IMR-90 (cell line): ENCODE results near the gene TNRC6C. TPM values are rescaled to one million over a fixed set of nuclear protein-coding genes. Genes with fewer than 3 reads are reported as not detected.
"Not testable (repeated sequence)": the region's sequence is repeated elsewhere in the genome, so short reads cannot be mapped to it uniquely, and the experiment has no call there.

Source experiments
- ATAC-seq: fragments of 200-7000 bp; cut with Tn5 transposase; 2 replicates; pipeline ENCODE4 v1.9.1; 2020; ENCODE audit warnings: low read depth, mild to moderate bottlenecking, moderate library complexity
- BruUV-seq: library from RNA; stranded (reverse); fragments of 400-500 nt; replicated peaks from 2 replicates; lab custom pipeline; 2021; lab: Mats Ljungman, UMichigan
- CTCF ChIA-PET: fragments of 300-600 bp; formaldehyde crosslinking; extraction: SDS; loops from one replicate; lab custom pipeline; 2021; ENCODE audit warnings: antibody characterized with exemption; lab: Yijun Ruan, JAX
- POLR2A ChIA-PET: fragments of 300-600 bp; sonication (Branson Sonifier 250); formaldehyde crosslinking; loops from one replicate; lab custom pipeline; 2022; ENCODE audit warnings: antibody characterized with exemption; ENCODE audit not compliant: unreplicated experiment; lab: Charles Lee
- DNase-seq: peaks from one replicate; pipeline ENCODE4 v3.0.0; 2013
- H2AFZ ChIP-seq: replicated peaks from 2 replicates; pipeline ENCODE3; 2013; ENCODE audit warnings: low read length, mild to moderate bottlenecking; ENCODE audit not compliant: poor library complexity
- H2AK5ac ChIP-seq: 2 replicates; pipeline ENCODE4 v1.6.1; 2013; ENCODE audit warnings: low read depth, low read length, inconsistent platforms
- H2AK9ac ChIP-seq: replicated peaks from 2 replicates; pipeline ENCODE3; 2013; ENCODE audit warnings: mild to moderate bottlenecking, low read depth, low read length, moderate library complexity; ENCODE audit not compliant: poor library complexity
- H2BK120ac ChIP-seq: 2 replicates; pipeline ENCODE4 v1.6.1; 2013; ENCODE audit warnings: low read depth, low read length, inconsistent platforms
- H2BK15ac ChIP-seq: 3 replicates; pipeline ENCODE4 v1.6.1; 2013; ENCODE audit warnings: low read depth, low read length, inconsistent platforms
- H2BK20ac ChIP-seq: 2 replicates; pipeline ENCODE4 v1.6.1; 2013; ENCODE audit warnings: low read depth, mild to moderate bottlenecking, inconsistent platforms, low read length, moderate library complexity
- H2BK5ac ChIP-seq: 2 replicates; pipeline ENCODE4 v1.6.1; 2013; ENCODE audit warnings: mild to moderate bottlenecking, low read depth, low read length, inconsistent platforms; ENCODE audit not compliant: poor library complexity, severe bottlenecking
- H3K14ac ChIP-seq: replicated peaks from 2 replicates; pipeline ENCODE4 v1.6.1; 2013; ENCODE audit warnings: low read depth, low read length, inconsistent platforms
- H3K18ac ChIP-seq: 2 replicates; pipeline ENCODE4 v1.6.1; 2013; ENCODE audit warnings: low read depth, low read length, control low read depth
- H3K23ac ChIP-seq: 2 replicates; pipeline ENCODE4 v1.6.1; 2013; ENCODE audit warnings: low read depth, low read length, inconsistent platforms
- H3K27ac ChIP-seq: 2 replicates; pipeline ENCODE4 v1.5.1; 2013; ENCODE audit warnings: mild to moderate bottlenecking, control low read depth, low read length; ENCODE audit not compliant: insufficient read depth
- H3K27me3 ChIP-seq: 2 replicates; pipeline ENCODE4 v1.6.1; 2013; ENCODE audit warnings: low read length; ENCODE audit not compliant: control insufficient read depth, insufficient read depth
- H3K36me3 ChIP-seq: 2 replicates; pipeline ENCODE4 v1.6.1; 2013; ENCODE audit warnings: low read length, mixed read lengths; ENCODE audit not compliant: control insufficient read depth, insufficient read depth
- H3K4ac ChIP-seq: 2 replicates; pipeline ENCODE4 v1.6.1; 2013; ENCODE audit warnings: low read depth, low read length, inconsistent platforms
- H3K4me1 ChIP-seq: 2 replicates; pipeline ENCODE4 v1.6.1; 2013; ENCODE audit warnings: low read length, mixed read lengths; ENCODE audit not compliant: control insufficient read depth, insufficient read depth
- H3K4me2 ChIP-seq: 2 replicates; pipeline ENCODE4 v1.6.1; 2013; ENCODE audit warnings: low read depth, mild to moderate bottlenecking, control low read depth, low read length, moderate library complexity
- H3K4me3 ChIP-seq: 2 replicates; pipeline ENCODE4 v1.5.1; 2013; ENCODE audit warnings: low read depth, mild to moderate bottlenecking, control low read depth, low read length, moderate library complexity; ENCODE audit not compliant: insufficient read depth
- H3K56ac ChIP-seq: 2 replicates; pipeline ENCODE4 v1.6.1; 2013; ENCODE audit warnings: low read length, inconsistent platforms; ENCODE audit not compliant: insufficient read depth; ENCODE audit errors: extremely low read depth
- H3K79me1 ChIP-seq, 2 experiments: 2 replicates each; pipeline ENCODE4 v1.6.1; 2013; ENCODE audit warnings: low read length in 2 of 2, inconsistent platforms in 1 of 2, low read depth in 1 of 2
- H3K9ac ChIP-seq: 2 replicates; pipeline ENCODE4 v1.6.1; 2013; ENCODE audit warnings: low read depth, low read length, control low read depth
- H3K9me1 ChIP-seq: 2 replicates; pipeline ENCODE4 v1.6.1; 2013; ENCODE audit warnings: low read length, inconsistent platforms; ENCODE audit not compliant: insufficient read depth
- H3K9me3 ChIP-seq: 2 replicates; pipeline ENCODE4 v1.6.1; 2013; ENCODE audit warnings: low read length; ENCODE audit not compliant: control insufficient read depth, insufficient read depth
- H4K20me1 ChIP-seq: 2 replicates; pipeline ENCODE4 v1.6.1; 2013; ENCODE audit warnings: low read length, inconsistent platforms; ENCODE audit not compliant: insufficient read depth
- H4K5ac ChIP-seq: 2 replicates; pipeline ENCODE4 v1.6.1; 2013; ENCODE audit warnings: mild to moderate bottlenecking, low read depth, low read length, control low read depth
- H4K8ac ChIP-seq, 2 experiments: 2 replicates each; pipeline ENCODE4 v1.6.1; 2013; ENCODE audit warnings: low read depth in 2 of 2, low read length in 2 of 2, control low read depth in 1 of 2, inconsistent platforms in 1 of 2
- H4K91ac ChIP-seq: 2 replicates; pipeline ENCODE4 v1.6.1; 2013; ENCODE audit warnings: low read depth, low read length, inconsistent platforms; ENCODE audit not compliant: insufficient read depth
- WGBS, 2 experiments: methylation state at CpG; one replicate each; pipeline versions ENCODE4 v1.1.5 to v1.1.7; 2013; ENCODE audit warnings: missing lambda C conversion rate in 2 of 2; ENCODE audit not compliant: insufficient read length in 1 of 2; ENCODE audit errors: extremely low coverage in 2 of 2; 5-methylcytosine and 5-hydroxymethylcytosine counted together
- dilution Hi-C: fragments of 300-500 bp; cut with HindIII; formaldehyde crosslinking; loops from one replicate; pipeline ENCODE4 v1.14.3; 2018; ENCODE audit warnings: low sequenced_read_pairs; ENCODE audit not compliant: unreplicated experiment
- in situ Hi-C: fragments of 300-500 bp; cut with MboI; formaldehyde crosslinking; loops from 3 replicates; pipeline ENCODE4 v1.14.3; 2019; ENCODE audit warnings: low sequenced_read_pairs, inconsistent platforms, mixed read lengths
- intact Hi-C: fragments of 100-400 bp; cut with micrococcal nuclease; formaldehyde crosslinking; loops from 2 replicates; pipeline ENCODE4 v1.10.0; 2022
- polyA plus RNA-seq, 3 experiments: library from polyadenylated mRNA; depleted of rRNA; stranded (reverse); fragments of >200 nt; gene quantifications; 2 replicates each; pipeline ENCODE4 v1.2.3, GENCODE V29; 2012; ENCODE audit warnings: low replicate concordance in 1 of 3
- total RNA-seq: library from RNA; depleted of rRNA; stranded (reverse); fragments of >200 nt; gene quantifications from 2 replicates; pipeline ENCODE4 v1.2.3, GENCODE V29; 2012

TNRC6C gene
- total and polyA plus RNA-seq, 2 of the 4 experiments (the other 2 are of a cell fraction) = 1.6 to 2.7 TPM

DNA sequence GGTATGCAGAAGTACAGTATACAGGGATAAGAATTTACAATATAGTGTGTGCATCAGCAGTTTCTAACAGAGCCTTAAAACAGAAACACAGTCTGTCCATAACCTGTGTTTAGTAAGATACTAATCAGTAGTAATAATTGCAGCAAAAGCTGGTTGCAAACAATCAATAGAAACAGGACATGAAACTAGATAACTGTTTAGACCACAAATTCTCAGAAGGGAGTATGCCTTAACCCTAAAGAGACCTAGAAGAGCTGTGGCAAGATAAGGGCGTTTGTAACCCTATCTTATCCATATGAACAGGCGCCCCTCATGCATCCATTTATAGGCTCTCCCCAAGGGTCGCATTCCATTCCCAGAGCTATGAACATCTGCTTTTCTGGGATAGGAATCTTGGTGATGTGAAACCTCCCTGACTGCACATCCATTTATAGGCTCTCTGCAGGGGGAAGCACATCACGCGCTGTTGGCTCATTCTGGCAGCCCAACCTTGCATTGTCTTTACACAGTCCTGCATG is 123.9 kb downstream of the TNRC6C start:
- H2AK5ac ChIP-seq, H2BK5ac ChIP-seq, H4K5ac ChIP-seq, H3K9me1 ChIP-seq, H3K9me3 ChIP-seq, H3K23ac ChIP-seq, H3K27ac ChIP-seq, H4K91ac ChIP-seq, H3K18ac ChIP-seq, BruUV-seq, H2AFZ ChIP-seq, CTCF ChIA-PET, H4K8ac ChIP-seq, POLR2A ChIA-PET, H3K9ac ChIP-seq, H3K4me1 ChIP-seq, H2BK120ac ChIP-seq, H3K4me2 ChIP-seq, intact Hi-C loops, H4K20me1 ChIP-seq, H2BK15ac ChIP-seq, ATAC-seq, dilution Hi-C loops, in situ Hi-C loops, DNase-seq, H3K27me3 ChIP-seq, H2AK9ac ChIP-seq, H3K4ac ChIP-seq, H3K14ac ChIP-seq, H3K79me1 ChIP-seq, H2BK20ac ChIP-seq, H3K4me3 ChIP-seq, H3K56ac ChIP-seq: not testable (repeated sequence)
- no CpG with 5 or more reads among the region's 5 CpGs for WGBS, 2 experiments
- peaks cover 37% of the 10 kb centered on the region for H3K36me3 ChIP-seq
